ENCODE measurements around the gene PLCG2. TPM values are rescaled to one million over a fixed set of nuclear protein-coding genes. Genes with fewer than 3 reads are reported as not detected.
A peak's percentile ranks its signal among the peaks of the same experiment; 100 is the strongest.
"Not testable (repeated sequence)": the region's sequence is repeated elsewhere in the genome, so short reads cannot be mapped to it uniquely, and the experiment has no call there.

Gene PLCG2
- total RNA-seq, 1 donor from 2014 or later = 47.6 TPM

DNA sequence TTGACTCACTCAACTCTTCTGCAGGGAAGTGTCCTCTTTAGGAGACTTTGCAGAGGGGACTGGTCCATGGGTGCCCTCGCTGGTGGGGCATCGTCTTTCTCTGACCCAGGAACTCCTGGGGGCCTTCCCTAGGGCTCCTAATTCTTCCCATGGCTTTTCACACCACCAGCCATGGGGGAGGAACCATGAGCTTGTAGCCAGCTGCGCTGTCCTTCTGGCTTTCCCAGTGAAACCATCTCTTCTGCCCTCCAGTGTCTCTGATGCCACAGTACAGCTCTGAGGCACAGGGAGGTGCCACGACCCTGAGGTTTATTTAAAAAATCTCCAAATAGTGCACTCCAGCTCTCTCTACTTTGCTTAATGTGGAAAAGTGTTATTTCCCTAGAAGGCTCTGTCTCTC, 153.6 kb downstream of the PLCG2 start:
- ATAC-seq = no peak
- TF ChIP-seq, protein P1, sequence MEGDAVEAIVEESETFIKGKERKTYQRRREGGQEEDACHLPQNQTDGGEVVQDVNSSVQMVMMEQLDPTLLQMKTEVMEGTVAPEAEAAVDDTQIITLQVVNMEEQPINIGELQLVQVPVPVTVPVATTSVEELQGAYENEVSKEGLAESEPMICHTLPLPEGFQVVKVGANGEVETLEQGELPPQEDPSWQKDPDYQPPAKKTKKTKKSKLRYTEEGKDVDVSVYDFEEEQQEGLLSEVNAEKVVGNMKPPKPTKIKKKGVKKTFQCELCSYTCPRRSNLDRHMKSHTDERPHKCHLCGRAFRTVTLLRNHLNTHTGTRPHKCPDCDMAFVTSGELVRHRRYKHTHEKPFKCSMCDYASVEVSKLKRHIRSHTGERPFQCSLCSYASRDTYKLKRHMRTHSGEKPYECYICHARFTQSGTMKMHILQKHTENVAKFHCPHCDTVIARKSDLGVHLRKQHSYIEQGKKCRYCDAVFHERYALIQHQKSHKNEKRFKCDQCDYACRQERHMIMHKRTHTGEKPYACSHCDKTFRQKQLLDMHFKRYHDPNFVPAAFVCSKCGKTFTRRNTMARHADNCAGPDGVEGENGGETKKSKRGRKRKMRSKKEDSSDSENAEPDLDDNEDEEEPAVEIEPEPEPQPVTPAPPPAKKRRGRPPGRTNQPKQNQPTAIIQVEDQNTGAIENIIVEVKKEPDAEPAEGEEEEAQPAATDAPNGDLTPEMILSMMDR (IDR thresholded peaks at IDR 0.05) = no peak
- intact Hi-C loops (cut with DNase I) = no loop called here
- H3K36me3 ChIP-seq = peaks cover 37% of the 10 kb centered on the region
- H3K27ac ChIP-seq = no peak overlapping the region
- H3K4me3 ChIP-seq = no peak overlapping the region
- no peak for DNase-seq
- no peaks in the 10 kb centered on the region for H3K9me3 ChIP-seq
- no peaks in the 10 kb centered on the region for H3K4me1 ChIP-seq
- H3K27me3 ChIP-seq = no peaks in the 10 kb centered on the region

DNA sequence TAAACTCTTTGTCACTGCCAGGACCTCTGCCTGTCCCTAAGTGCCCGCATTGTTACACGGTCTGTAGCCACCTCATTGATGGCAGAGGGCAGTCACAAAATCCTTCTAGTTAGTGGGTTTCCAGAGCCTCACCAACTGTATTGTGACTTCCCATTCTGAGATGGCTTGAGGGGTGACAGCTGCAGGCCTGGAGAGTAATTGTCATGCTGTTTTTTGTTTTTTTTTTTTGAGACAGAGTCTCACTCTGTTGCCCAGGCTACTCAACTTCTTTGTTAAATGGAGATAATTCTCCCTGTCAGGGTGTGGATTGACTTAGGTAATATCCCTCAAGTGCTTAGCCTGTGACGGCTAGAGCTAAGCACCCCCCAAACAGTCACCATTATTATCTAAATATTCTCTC, 154.3 kb downstream of the PLCG2 start:
- TF ChIP-seq, protein P1 (IDR thresholded peaks at IDR 0.05) = no peak
- ATAC-seq = no peak
- no peaks in the 10 kb centered on the region for H3K4me1 ChIP-seq
- intact Hi-C loops (cut with DNase I) = no loop called here
- H3K27ac ChIP-seq = no peak overlapping the region
- H3K36me3 ChIP-seq = peaks cover 35% of the 10 kb centered on the region
- H3K27me3 ChIP-seq = no peaks in the 10 kb centered on the region
- H3K4me3 ChIP-seq = no peak overlapping the region
- H3K9me3 ChIP-seq = no peaks in the 10 kb centered on the region
- no peak for DNase-seq

- H3K27ac ChIP-seq; intact Hi-C loops (cut with DNase I); ATAC-seq; H3K9me3 ChIP-seq; DNase-seq; H3K4me3 ChIP-seq; H3K27me3 ChIP-seq; H3K4me1 ChIP-seq: not testable (repeated sequence)
- peaks cover 22% of the 10 kb centered on the region for H3K36me3 ChIP-seq
Measured at GRCh38 chr16:81934711-81935110, 155.6 kb downstream of the PLCG2 start.

DNA sequence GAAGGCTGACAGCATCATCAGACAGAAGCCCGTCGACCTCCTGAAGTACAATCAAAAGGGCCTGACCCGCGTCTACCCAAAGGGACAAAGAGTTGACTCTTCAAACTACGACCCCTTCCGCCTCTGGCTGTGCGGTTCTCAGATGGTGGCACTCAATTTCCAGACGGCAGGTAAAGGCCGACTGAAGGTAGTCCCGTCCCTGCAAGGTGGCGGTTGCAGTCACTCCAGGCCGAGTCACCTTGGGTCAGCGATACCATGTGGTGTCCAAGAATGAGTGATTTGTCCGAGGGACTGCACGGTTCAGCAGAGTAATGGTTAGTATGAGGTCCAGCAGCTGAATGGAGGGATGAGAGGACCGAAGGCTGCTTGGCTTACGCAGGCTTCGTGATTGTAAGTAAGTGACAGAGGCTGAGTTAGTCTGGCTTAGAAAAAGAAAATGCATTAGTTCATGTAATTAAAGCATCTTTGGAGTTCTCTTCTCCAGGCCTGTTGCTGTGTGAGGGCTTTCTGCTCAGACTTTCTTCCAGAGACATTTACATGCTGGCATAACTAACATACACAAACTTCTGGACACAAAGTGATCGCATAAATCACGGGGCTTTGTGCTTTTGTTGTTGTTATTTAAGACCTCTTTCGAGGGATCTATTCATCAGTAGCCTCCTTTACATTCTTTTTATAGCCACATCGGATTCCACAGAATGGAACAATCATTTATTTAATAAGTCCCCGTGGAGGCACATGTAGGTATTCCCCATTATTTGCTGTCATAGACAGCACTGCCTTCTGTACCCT, 157.3 kb downstream of the PLCG2 start:
- no peaks in the 10 kb centered on the region for H3K27me3 ChIP-seq
- H3K4me1 ChIP-seq = no peaks in the 10 kb centered on the region
- no peaks in the 10 kb centered on the region for H3K9me3 ChIP-seq
- H3K27ac ChIP-seq = no peak overlapping the region
- TF ChIP-seq, protein P1 (IDR thresholded peaks at IDR 0.05) = no peak
- DNase-seq (no peak), ATAC-seq (no peak)
- intact Hi-C loops (cut with DNase I) = no loop called here
- no peak overlapping the region for H3K4me3 ChIP-seq
- H3K36me3 ChIP-seq = peaks cover 17% of the 10 kb centered on the region

DNA sequence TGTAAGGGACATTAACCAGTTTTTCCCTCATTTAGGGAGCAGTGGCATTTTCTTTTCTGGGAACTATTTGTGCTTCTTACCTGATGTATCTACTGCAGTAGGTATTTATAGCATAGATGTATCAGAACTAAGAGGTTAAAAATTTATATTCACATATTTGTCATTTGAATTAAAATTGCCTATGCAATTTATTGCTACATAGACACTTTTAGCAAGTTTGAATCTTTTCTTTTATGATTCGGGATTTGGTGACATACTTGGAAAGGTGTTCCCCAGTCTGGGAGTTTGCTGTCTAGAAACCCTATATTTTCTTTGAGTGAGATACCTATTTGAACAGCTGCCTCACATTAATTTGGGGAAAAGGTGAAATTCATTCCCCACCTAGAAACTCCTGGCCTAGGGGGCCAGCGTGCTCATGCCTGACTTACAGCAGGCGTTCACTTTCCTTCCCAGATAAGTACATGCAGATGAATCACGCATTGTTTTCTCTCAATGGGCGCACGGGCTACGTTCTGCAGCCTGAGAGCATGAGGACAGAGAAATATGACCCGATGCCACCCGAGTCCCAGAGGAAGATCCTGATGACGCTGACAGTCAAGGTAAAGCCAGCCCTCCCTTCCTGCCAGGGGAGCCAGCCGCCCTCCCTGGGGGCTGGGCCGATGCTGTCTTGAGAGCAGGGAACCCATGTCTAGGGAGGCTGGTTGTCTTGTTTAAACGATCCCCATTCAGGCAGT, 158.4 kb downstream of the PLCG2 start:
- Histone ChIP-seq H3K36me3 (peaks cover 16% of the 10 kb centered on the region), H3K9me3 (no peaks in the 10 kb centered on the region), H3K4me1 (no peaks in the 10 kb centered on the region), H3K27me3 (no peaks in the 10 kb centered on the region), H3K4me3 (no peak overlapping the region), H3K27ac (peak overlapping the region; percentile 11)
- ATAC-seq (peak; percentile 22), DNase-seq (no peak)
- TF ChIP-seq, protein P1 (IDR thresholded peaks at IDR 0.05) = no peak
- intact Hi-C loops (cut with DNase I) = no loop called here

Data from upper lobe of right lung (tissue), 1 donor.